GM18502 (cell line): ENCODE results near the gene SLC34A3.
A peak's percentile ranks its signal among the peaks of the same experiment; 100 is the strongest.

Experiments used
- ATAC-seq: cut with Tn5 transposase; IDR thresholded peaks from one replicate; pipeline ENCODE4 v1.9.1; 2021; ENCODE audit warnings: mild to moderate bottlenecking; ENCODE audit not compliant: unreplicated experiment, poor library complexity

The SLC34A3 gene

DNA sequence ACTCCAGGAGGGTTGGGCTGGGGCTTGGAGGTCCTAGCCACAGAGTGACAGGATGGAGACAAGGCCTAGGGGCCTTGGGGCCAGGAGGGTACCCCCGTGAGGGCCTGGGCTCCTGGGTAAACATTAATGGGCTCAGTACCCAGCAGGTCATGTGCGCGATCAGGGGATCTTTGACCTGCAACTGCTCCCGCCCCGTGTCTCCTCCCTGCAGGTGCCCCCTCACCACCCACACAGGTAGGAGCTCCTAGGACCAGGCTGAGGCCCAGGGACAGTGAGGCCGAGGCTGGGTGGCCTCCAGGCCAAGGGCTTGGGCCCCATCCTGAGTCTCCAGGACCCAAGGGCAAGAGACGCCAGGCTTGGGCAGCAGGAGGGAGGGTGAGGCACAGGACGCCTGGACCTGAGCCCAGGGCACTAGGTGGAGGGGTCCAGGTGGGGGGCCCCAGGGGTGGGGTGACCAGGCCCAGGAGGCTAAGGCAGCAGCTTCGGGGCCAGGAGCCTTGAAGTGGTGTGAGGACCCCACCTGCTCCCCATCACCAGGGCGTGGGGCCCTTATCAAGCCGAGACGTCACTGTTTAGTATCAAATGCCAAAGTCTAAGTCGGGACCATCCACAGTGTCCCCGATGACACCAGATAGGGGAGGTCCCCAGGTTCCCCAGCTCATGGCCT lies at the start of gene SLC34A3:
TSS of gene SLC34A3 (plus strand) at position 197 of the 667 bp plus-strand sequence. CDS start 802 bp downstream, outside the sequence.
- no peak for ATAC-seq

DNA sequence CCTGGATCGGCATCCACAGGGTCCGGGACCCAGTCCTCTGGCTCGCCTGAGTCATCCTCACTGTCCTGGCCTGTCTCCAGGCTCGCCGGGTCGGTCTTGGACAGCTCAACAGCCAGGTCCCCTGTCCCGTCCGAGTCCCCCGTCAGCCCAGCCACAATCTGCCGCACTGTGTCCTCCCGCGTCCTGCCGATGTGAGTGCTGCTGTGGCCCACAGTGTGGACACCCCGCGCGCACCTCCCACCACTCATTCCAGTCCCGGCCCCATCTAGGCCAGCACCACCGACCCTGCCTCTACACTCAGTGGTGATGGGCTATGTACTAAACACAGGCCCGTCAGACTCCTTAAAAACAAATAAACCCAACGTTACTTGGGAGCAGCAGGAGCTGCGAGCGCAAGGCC lies 49.0 kb upstream of the SLC34A3 start:
- ATAC-seq: no peak

DNA sequence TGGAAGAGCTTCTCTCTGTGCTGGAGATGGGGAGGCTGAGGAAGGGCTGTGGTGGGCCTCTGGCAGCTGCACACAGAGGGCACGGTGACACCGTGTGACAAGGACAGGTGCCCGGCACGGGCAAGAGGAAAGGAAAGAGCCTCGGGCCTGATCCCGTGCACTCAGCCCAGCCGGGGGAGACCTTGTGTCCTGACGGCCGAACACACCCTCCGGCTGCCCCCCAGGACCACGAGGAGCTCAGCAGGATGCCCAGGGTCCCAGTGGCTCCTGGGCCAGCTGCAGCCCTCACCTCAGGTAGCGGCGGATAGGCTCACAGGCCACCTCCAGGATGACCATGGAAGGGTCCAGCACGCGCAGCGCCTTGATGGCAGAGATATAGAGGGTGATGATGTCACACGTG lies 47.9 kb upstream of the SLC34A3 start:
- no peak for ATAC-seq

DNA sequence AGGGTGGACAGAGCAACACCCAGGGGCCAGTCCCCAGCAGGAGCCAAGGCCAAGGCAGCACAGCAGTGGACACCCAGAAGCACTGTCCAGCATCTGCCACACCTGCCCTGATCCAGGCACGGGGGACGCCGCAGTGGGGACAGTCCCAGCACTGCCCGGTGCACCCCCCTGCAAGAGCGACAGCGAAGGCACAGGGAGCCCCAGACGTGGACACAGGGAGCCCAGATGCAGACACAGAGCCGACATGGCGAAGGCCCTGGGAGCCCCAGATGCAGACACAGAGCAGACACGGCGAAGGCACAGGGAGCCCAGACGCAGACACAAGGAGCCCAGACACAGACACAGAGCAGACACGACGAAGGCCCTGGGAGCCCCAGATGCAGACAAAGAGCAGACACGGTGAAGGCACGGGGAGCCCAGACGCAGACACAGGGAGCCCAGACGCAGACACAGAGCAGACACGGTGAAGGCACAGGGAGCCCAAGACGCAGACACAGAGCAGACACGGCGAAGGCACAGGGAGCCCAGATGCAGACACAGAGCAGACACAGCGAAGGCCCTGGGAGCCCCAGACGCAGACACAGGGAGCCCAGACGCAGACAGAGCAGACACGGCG lies 46.6 kb upstream of the SLC34A3 start:
- ATAC-seq: no peak

DNA sequence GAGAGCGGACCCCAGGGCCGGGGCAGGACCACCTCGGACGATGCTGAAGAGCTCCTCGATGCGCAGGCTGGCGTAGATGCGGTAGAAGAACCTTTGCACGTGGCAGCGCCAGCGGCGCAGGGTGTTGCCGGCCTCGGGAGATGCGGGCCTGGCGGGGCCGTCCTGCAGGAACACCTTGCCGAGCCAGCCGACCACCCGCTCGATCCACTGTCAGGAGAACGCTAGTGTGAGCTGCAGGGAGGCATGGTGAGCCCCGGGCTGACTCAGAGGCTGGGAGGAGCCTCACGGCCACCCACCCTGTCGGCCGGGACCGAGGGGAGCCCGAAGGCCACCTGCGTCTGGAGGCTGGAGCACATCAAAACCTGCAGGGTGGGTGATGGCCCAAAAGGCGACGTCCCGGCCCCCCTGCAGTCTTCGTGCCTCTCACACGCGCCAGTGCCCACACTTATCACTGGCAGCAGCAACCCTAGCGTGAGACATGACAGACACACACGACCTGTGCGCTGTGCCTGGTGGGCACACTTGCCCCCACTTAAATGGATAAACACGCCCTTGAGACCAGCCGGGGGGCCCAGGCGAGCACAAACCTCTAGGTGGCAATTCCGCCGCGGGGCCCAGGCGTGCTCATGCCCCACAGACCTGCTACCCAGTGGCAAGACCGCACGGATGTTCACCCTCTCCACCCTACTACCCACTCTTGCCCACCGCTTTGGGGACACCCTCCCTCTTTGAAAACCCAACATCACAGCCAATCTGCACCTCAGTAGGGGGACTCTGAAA lies 45.6 kb upstream of the SLC34A3 start:
- no peak for ATAC-seq

DNA sequence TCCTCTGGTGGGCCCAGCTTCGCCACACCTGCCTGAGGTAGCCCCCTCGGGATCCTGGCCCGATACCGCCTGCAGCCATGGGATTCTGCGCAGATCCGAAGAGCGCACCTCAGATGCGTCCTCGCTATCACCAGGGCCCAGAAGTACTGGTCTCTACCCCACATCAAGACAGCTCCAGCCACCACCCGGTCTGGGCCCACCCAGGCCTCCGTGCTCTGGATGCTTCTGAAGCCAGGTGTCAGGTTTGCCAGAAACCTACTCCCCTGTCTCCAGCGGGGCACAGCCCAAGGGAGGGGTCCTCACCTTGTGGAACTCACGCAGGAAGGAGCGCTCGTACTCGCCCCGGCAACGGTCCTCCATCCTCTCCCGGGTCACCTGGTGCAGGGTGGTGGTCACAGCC lies 44.8 kb upstream of the SLC34A3 start:
- no peak for ATAC-seq

DNA sequence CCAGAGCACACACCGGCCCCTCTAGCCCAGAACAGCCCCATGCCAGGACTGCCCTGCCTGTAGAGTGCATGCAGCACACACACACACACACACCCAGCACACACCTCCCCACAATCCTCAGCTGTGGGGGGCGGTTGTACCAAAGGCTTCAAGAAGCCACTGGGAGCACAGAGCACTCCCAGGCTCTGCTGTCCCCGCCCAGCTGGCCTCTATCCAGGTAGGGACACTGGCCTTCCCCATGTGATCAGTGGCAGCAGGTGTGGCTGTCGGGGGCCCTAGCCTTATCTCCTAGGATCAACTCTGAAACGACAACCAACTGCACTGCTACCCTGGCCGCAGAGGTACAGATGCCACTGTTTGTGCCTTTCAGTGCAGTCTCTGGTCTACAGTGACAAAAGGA lies 44.3 kb upstream of the SLC34A3 start:
- ATAC-seq: no peak

DNA sequence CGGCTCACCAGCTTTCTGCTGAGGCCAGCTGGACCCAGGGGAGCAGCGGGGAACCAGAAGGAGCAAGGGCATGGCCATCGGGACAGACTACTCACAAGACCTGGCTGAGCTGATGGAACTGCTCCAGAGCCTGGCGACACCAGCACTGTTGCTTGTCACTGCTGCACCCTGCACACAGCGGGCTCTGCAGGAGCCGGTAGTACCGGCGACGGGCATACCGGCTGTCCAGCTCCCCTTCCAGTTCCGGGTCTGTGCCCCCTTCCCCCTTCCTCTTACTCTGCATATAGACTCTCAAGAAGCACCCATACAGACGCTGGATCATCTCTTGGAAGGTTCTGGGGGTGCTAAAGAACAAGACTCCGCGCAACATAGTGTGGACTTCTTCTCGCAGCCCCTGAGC lies 43.3 kb upstream of the SLC34A3 start:
- no peak for ATAC-seq

DNA sequence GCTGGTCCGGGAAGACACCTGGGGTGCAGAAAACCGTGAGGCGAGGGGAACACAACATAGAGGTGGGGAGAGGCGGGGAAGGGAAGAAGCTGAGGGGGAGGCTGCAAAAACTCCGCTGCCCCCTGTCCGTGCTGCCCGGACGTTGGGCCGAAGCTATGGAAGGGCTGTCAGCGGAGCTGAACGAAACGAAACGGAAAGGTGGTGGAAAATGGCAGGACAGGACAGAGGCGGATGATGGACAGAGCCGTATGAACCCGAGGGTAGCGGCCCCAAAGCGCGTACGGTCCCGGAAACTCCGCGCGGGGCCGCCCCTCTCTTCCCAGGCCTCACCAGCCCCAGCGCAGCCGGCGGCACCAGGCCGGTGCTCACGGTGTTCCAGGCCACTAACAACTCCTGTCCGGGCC lies 42.6 kb upstream of the SLC34A3 start:
- ATAC-seq: no peak

DNA sequence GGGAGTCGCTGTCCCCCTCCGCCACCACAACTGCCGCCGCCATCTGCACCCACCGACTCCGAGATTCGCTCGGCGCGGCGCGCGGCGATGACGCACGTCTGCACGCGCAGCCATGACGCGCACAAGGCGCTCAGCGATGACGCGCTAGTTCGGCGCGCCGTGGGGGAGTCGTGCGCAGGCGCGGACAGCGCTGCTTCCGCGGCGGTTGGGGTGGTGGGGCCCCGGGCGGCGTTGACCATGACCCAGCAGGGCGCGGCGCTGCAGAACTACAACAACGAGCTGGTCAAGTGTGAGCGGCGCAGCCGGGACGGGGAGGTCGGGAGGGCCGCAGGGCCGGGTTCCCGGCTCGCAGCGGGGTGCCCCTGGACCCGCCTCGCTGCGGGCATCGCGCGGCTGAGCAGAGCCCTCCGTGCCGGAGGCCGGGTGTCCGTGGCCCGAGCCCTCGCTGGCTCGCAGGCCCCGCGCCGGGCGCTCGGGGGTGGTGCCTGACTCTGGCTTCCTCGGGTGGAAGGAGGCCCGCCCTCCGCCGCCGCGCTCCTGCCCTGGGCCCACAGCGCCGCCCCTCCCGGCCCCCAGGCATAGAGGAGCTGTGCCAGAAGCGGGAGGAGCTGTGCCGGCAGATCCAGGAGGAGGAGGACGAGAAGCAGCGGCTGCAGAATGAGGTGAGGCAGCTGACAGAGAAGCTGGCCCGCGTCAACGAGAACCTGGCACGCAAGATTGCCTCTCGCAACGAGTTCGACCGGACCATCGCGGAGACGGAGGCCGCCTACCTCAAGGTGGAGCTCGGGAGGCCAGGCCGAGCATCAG lies 42.0 kb upstream of the SLC34A3 start, which contains the start of the genes ANAPC2 and SSNA1:
TSS of gene ANAPC2 (minus strand) at position 71 of the 807 bp plus-strand sequence. CDS start at position 43, 28 bp downstream.
TSS of gene SSNA1 (plus strand) at position 187 of the 807 bp plus-strand sequence. CDS start at position 238, 51 bp downstream.
- peak; percentile 74 for ATAC-seq

DNA sequence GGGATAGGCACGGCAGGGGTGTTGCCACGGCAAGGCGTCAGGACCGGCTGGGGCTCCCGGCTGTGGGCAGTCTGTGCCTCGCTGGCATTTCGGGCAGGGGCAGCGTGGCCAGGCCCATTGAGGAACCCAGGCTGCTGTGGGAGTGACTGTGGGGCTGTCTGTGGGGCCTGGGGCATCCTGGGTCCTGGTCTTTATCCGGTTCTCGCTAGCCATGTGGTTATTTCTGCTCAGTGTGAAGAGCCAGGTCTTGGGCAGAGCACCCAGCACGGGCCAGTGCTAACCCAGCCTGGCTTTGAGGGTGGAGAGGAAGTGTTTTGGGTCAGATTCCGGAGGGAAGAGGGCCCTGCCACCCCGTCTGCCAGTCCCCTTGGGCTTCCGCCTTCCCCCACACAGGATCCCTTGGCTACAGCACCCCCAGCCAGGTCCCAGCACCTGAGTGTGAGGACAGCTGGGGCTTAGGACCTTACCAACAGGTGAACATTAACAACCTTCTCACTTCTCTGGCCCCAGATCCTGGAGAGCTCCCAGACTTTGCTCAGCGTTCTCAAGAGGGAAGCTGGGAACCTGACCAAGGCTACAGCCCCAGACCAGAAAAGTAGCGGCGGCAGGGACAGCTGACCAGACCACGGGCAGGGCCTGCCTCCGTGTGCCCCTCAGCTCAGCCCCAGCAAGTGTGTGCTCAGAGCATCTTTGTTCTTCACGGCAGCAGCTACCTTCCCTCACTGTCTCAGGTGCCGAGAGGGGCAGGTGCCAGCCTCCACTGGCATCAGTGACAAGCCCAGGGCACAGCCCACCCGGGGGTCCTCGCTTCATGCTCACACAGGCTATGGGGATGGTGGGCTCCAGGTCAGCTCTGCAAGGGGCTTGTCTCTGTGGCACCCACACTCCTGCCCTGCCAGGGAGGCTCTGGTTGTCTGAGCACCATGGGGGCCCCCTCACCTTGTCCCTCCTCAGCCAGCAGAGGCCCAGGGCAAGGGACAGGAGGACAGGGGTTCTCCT lies 41.1 kb upstream of the SLC34A3 start:
- no peak for ATAC-seq

DNA sequence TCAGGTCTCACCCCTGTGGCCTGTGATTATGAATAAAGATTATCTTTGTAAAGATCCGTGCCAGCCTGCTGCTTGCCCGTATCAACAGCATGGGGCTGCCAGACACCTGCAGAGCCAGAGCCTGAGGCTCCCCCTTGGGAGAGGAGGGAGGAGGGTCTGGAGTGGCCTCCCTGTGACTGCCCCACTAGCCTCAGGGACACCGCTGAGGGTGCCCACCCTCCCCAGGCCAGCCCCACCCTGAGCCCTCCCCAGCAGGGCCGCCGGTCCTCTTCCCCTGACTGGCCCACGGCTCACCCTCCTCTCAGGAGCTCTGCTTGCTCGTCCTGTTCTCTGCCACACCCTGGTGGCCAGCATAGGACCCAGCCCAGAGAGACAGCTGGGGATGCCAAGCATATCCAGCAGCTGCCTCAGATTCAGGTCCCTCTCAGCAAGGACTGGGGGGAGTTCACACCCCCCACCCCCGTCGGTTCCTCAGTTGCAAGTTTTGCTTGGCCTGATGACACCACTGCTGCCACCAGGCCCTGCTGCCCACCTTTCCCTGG lies 40.3 kb upstream of the SLC34A3 start:
- no peak for ATAC-seq

DNA sequence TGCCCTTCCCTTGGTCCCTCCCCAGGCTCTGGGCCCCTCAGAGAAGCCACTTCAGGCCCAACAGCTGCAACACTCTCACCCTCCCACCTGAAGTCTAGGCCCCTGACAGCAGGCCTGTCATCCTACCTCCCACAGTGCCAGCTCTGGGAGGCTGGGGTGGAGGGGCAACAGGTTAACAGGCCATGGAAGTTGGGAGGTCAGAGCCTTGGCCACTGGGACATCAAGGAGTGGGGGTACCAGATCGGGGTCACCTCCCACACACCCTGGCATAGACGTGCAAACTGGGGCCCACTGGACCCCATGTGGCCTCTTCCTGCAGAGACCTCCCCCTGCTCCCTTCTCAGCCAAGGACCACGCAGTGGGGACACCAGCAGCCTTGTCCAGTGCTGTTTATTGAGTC lies 39.5 kb upstream of the SLC34A3 start:
- ATAC-seq: no peak

DNA sequence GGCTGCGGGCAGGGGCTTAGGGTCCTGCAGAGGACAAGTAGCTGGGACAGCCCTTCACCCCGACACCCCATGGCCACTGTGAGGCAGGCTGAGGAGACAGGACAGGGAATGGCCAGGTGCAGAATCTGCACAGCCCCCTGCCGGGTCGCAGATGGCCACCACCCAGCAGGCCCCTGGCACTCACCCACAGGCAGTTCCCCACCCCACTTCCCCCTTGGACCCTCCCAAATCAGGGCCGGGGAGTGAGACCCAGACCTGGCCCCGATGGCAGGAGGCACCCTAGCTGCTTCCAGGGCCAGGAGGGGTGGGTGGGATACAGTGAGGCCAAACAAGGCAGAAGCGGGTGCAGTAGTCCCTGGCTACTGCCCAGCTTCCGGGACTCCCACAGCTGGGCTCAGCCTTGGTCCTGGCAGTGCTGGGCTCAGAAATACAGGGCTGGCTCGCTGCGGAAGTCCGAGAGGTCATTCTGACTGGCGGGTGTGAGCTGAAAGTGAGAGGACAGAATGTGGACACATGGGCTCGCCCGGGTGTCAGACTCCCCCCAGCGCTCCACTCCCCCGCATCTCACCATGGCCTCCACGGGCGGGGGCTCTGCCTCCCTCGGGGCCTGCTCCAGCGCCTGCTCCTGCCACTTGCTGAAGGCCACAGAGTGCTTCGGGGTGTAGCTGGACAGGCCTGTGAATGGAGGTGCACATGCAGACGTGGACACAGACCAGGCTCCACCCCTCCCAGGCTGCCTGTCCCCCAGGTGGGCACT lies 38.8 kb upstream of the SLC34A3 start:
- no peak for ATAC-seq

DNA sequence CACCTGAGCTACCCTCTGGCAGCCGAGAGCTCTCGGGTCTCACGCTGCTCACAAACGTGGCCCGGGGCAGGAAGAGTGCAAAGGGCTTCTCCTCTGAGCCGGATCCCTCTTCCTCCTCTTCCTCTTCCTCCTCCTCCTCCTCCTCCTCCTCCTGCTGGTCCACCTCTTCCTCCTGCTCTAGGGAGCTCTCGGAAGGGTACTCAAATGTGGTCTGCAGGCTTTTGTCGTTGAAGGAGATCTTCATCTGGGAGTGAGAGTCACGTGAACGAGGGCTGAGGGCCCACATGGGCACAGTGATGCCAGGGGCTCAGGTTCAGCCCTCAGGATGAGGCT lies 38.3 kb upstream of the SLC34A3 start:
- ATAC-seq: no peak

DNA sequence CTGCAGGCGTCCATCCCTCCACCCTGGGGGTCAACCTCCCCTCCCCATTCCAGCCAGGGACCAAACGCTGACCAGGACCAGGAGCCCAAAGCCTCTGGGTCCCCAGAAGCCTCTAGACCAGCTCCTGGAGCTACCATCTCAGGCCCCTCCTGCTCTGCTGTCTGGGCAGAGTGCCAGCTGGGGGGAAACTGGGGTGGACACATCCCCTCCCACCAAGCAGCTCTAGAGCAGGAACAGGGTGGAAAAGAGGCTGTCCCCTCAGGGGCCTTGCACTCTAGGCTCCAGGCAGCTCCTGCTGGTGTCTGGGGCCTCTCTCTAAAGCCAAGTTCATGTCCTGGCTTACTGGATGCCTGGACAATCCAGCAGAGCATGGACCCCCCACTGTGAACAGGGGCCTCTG lies 37.8 kb upstream of the SLC34A3 start:
- ATAC-seq: no peak

DNA sequence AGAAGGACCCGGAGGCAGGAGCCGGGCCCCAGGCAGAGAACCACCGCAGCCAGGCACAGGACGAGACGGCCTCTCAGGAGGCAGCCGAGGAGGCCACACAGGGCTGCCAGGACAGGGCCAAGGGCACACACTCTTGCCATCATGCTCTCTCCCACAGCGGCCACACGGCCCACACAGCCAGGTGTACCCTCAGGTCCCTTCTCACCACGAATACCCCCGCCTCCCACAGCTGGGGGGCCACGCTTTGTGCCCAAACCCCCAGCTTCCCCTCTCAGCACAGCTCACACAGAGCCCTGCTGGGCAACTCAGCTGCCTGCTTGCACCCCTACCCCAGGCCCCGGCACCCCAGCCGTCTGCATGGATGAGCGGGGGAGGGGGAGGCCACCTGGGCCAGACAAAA lies 36.9 kb upstream of the SLC34A3 start:
- no peak for ATAC-seq

DNA sequence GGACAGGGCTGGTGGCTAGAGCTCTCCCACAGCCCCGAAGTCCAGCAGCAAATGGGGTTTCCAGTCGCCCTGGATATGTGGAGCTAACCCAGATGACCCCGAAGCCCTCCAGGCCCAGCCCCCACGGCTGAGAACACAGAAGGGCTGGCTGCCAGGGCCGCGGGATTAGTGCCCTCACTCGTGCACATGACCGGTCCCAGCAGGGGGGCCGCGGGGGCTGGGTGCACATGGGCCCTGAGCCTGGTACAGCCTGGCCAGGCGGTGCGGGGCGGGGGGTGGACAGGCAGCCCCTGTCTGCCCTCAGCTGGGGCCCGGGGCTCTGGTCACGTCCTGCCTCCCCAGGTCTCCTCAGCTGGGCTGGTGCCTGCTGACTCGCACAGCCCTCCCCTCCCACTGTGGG lies 36.3 kb upstream of the SLC34A3 start:
- ATAC-seq: no peak
